HL-60 (cell line): ENCODE data around the gene NAALADL1.

Experiments
- DNase-seq, 2 experiments: peaks; one replicate each; pipeline ENCODE4 v3.0.0-alpha.2; 2010 to 2020; ENCODE audit warnings: low read depth in 1 of 2, low spot score in 1 of 2
- H3K27ac ChIP-seq: fragments of 250-450 bp; sonication (Bioruptor Pico); replicated peaks from 2 replicates; pipeline ENCODE4 v1.5.1; 2020; ENCODE audit warnings: mild to moderate bottlenecking, moderate library complexity
- H3K27me3 ChIP-seq: fragments of 250-450 bp; sonication (Bioruptor Pico); 2 replicates; pipeline ENCODE4 v1.5.1; 2021; ENCODE audit warnings: mild to moderate bottlenecking, moderate library complexity; ENCODE audit not compliant: insufficient read depth, poor library complexity, severe bottlenecking
- H3K4me3 ChIP-seq: replicated peaks from 2 replicates; pipeline ENCODE4 v1.5.1; 2011; ENCODE audit warnings: mild to moderate bottlenecking, control low read depth, low read length; ENCODE audit not compliant: insufficient read depth
- GABPA ChIP-seq: IDR thresholded peaks from 2 replicates; pipeline ENCODE4 v1.6.1; 2012; ENCODE audit warnings: low read depth
- POLR2AphosphoS5 ChIP-seq: IDR thresholded peaks from 2 replicates; pipeline ENCODE4 v1.6.1; 2012; ENCODE audit warnings: low read depth
- REST ChIP-seq: IDR thresholded peaks from 2 replicates; pipeline ENCODE4 v1.6.1; 2012; ENCODE audit warnings: low read depth; ENCODE audit not compliant: insufficient replicate concordance
- SPI1 ChIP-seq: IDR thresholded peaks from 2 replicates; pipeline ENCODE4 v1.6.1; 2012; ENCODE audit warnings: low read depth, mild to moderate bottlenecking, borderline replicate concordance
- TF ChIP-seq, protein P1 (sequence below): IDR thresholded peaks from one replicate; pipeline ENCODE4 v1.5.1; 2011; ENCODE audit warnings: low read length, control low read depth, inconsistent platforms; ENCODE audit not compliant: insufficient read depth

The NAALADL1 gene

GRCh38 chr11:65040520-65040846 lies 17.9 kb downstream of the NAALADL1 start:
- no peak for DNase-seq
- TF ChIP-seq, protein P1, sequence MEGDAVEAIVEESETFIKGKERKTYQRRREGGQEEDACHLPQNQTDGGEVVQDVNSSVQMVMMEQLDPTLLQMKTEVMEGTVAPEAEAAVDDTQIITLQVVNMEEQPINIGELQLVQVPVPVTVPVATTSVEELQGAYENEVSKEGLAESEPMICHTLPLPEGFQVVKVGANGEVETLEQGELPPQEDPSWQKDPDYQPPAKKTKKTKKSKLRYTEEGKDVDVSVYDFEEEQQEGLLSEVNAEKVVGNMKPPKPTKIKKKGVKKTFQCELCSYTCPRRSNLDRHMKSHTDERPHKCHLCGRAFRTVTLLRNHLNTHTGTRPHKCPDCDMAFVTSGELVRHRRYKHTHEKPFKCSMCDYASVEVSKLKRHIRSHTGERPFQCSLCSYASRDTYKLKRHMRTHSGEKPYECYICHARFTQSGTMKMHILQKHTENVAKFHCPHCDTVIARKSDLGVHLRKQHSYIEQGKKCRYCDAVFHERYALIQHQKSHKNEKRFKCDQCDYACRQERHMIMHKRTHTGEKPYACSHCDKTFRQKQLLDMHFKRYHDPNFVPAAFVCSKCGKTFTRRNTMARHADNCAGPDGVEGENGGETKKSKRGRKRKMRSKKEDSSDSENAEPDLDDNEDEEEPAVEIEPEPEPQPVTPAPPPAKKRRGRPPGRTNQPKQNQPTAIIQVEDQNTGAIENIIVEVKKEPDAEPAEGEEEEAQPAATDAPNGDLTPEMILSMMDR: no peak
- TF ChIP-seq POLR2AphosphoS5 (no peak), SPI1 (no peak), REST (no peak), GABPA (no peak)
- H3K4me3 ChIP-seq: peak overlapping the region; percentile 67
- H3K27me3 ChIP-seq: no peaks in the 10 kb centered on the region
- peak overlapping the region; percentile 86 for H3K27ac ChIP-seq

GRCh38 chr11:65036931-65037330 lies 21.4 kb downstream of the NAALADL1 start:
- TF ChIP-seq GABPA (no peak), POLR2AphosphoS5 (no peak), SPI1 (no peak), REST (no peak)
- TF ChIP-seq, protein P1: no peak
- no peaks in the 10 kb centered on the region for H3K27me3 ChIP-seq
- no peak for DNase-seq
- H3K4me3 ChIP-seq: no peak overlapping the region
- H3K27ac ChIP-seq: no peak overlapping the region

DNA sequence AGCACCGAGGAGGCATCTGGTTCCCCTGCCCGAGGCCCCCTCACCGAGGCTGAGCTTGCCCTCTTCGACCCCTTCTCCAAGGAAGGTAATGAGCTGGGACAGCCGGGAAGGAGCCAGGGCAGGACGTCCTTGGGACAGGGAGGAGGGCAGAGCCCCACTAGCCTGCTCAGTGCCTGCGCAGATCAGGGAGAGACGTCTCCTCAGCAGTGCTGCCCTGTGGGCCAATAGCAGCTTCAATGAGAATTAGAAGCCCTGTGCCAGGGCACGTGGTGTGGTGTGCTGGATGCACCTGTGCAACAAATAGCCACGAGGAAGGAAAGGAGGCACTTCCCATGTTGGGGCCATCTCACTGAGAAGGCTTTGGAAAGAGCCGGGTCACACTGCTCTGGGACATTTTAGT lies 22.8 kb downstream of the NAALADL1 start:
- no peak overlapping the region for H3K27ac ChIP-seq
- DNase-seq: no peak
- no peak for TF ChIP-seq REST
- no peak for TF ChIP-seq POLR2AphosphoS5
- no peak for TF ChIP-seq SPI1
- no peaks in the 10 kb centered on the region for H3K27me3 ChIP-seq
- H3K4me3 ChIP-seq: no peak overlapping the region

GRCh38 chr11:65034423-65034822 lies 23.9 kb downstream of the NAALADL1 start:
- H3K27me3 ChIP-seq: no peaks in the 10 kb centered on the region
- H3K4me3 ChIP-seq: no peak overlapping the region
- DNase-seq: no peak
- TF ChIP-seq GABPA: no peak
- no peak for TF ChIP-seq REST
- TF ChIP-seq, protein P1: no peak
- TF ChIP-seq SPI1: no peak
- TF ChIP-seq POLR2AphosphoS5: no peak
- no peak overlapping the region for H3K27ac ChIP-seq
